ENCODE data around the gene MBD3.

The MBD3 gene

GRCh38 chr19:1528596-1529429 is 63.9 kb downstream of the MBD3 start:
- Histone ChIP-seq H3K9me3 (ENCODE audit: severe bottlenecking) (no peaks in the 10 kb centered on the region), H3K27me3 (ENCODE audit: insufficient read depth, low read depth, severe bottlenecking) (peaks cover 6% of the 10 kb centered on the region), H3K36me3 (no peaks in the 10 kb centered on the region), H3K27ac (no peak overlapping the region), H3K4me3 (ENCODE audit: low read depth, low read length) (no peak overlapping the region)
- DNase-seq, result no peak
- TF ChIP-seq CTCF (IDR thresholded peaks at IDR 0.05; ENCODE audit: low read depth, low read length), result no peak

GRCh38 chr19:1527650-1528309 is 64.9 kb downstream of the MBD3 start:
- H3K27me3 ChIP-seq (ENCODE audit: insufficient read depth, low read depth, severe bottlenecking), result peaks cover 9% of the 10 kb centered on the region
- H3K27ac ChIP-seq, result no peak overlapping the region
- H3K36me3 ChIP-seq, result no peaks in the 10 kb centered on the region
- TF ChIP-seq CTCF (IDR thresholded peaks at IDR 0.05; ENCODE audit: low read depth, low read length), result no peak
- no peak for DNase-seq
- H3K9me3 ChIP-seq (ENCODE audit: severe bottlenecking), result no peaks in the 10 kb centered on the region
- H3K4me3 ChIP-seq (ENCODE audit: low read depth, low read length), result no peak overlapping the region

GRCh38 chr19:1526979-1527649 is 65.6 kb downstream of the MBD3 start:
- H3K27ac ChIP-seq, result no peak overlapping the region
- H3K9me3 ChIP-seq (ENCODE audit: severe bottlenecking), result no peaks in the 10 kb centered on the region
- TF ChIP-seq CTCF (IDR thresholded peaks at IDR 0.05; ENCODE audit: low read depth, low read length), result no peak
- no peak overlapping the region for H3K4me3 ChIP-seq (ENCODE audit: low read depth, low read length)
- DNase-seq, result no peak
- H3K36me3 ChIP-seq, result no peaks in the 10 kb centered on the region
- peaks cover 9% of the 10 kb centered on the region for H3K27me3 ChIP-seq (ENCODE audit: insufficient read depth, low read depth, severe bottlenecking)

- no peaks in the 10 kb centered on the region for H3K36me3 ChIP-seq
- H3K27me3 ChIP-seq (ENCODE audit: insufficient read depth, low read depth, severe bottlenecking), result peaks cover 9% of the 10 kb centered on the region
- DNase-seq, result no peak
- no peaks in the 10 kb centered on the region for H3K9me3 ChIP-seq (ENCODE audit: severe bottlenecking)
- no peak overlapping the region for H3K27ac ChIP-seq
- no peak for TF ChIP-seq CTCF (IDR thresholded peaks at IDR 0.05; ENCODE audit: low read depth, low read length)
- H3K4me3 ChIP-seq (ENCODE audit: low read depth, low read length), result no peak overlapping the region
Measured at GRCh38 chr19:1526066-1526778, 66.4 kb downstream of the MBD3 start.

- peak; percentile 41 for TF ChIP-seq CTCF (IDR thresholded peaks at IDR 0.05; ENCODE audit: low read depth, low read length)
- Histone ChIP-seq H3K27ac (no peak overlapping the region), H3K36me3 (no peaks in the 10 kb centered on the region), H3K9me3 (ENCODE audit: severe bottlenecking) (no peaks in the 10 kb centered on the region), H3K27me3 (ENCODE audit: insufficient read depth, low read depth, severe bottlenecking) (peaks cover 9% of the 10 kb centered on the region), H3K4me3 (ENCODE audit: low read depth, low read length) (no peak overlapping the region)
- DNase-seq, result no peak
Measured at GRCh38 chr19:1525343-1525742, 67.3 kb downstream of the MBD3 start.

Measured in WERI-Rb-1 (cell line).